Measurements from ENCODE around the gene SDK1. TPM values are rescaled to one million over a fixed set of nuclear protein-coding genes. Genes with fewer than 3 reads are reported as not detected.

The SDK1 gene
- total and polyA plus RNA-seq, 2 donors (not counting 3 experiments of a cell fraction or from before 2014, with no cell fraction given) = 1.6 to 3.9 TPM

DNA sequence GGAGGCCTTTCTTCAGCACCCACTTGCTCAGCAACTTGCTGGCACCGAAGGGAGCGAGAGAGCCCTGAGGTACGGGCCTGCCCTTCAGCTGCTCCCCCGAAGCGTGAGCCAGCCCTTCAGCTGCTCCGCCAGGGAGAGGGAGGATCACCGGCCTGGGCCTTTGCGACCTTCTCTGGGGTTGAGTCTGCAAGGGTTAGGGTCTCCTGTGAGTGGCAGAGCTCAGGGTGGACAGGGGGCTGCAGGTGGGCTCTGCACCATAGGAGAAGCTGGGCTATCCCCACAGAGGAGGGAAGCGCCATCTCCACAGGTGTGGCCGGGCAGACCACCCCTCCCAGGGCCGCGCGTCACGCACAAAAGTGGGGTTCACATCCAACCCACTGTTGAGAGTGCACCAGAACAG, 890.5 kb downstream of the SDK1 start:
- no peaks in the 10 kb centered on the region for H3K79me2 ChIP-seq (ENCODE audit: control insufficient read depth, insufficient read depth, low read length)
- no peaks in the 10 kb centered on the region for H3K36me3 ChIP-seq (ENCODE audit: control insufficient read depth in 2 of 2, extremely low read depth in 1 of 2, insufficient read depth in 2 of 2, low read length in 2 of 2)
- H3K4me2 ChIP-seq (ENCODE audit: insufficient read depth, low read length) = no peak overlapping the region
- CTCF ChIA-PET = no interaction called here
- H3K27me3 ChIP-seq (ENCODE audit: control insufficient read depth in 2 of 2, insufficient read depth in 2 of 2, low read length in 2 of 2) = no peaks in the 10 kb centered on the region
- no peak for FAIRE-seq
- no peaks in the 10 kb centered on the region for H3K9me3 ChIP-seq (replicated peaks; ENCODE audit: control insufficient read depth, insufficient read depth, low read length)
- no peaks in the 10 kb centered on the region for H3K4me1 ChIP-seq (ENCODE audit: control insufficient read depth, extremely low read depth, insufficient read depth, low read length)
- DNase-seq (ENCODE audit: low read depth, low spot score) = no peak
- H3K9ac ChIP-seq (replicated peaks; ENCODE audit: extremely low read depth, insufficient read depth, low read length) = no peak overlapping the region
- TF ChIP-seq EZH2 (IDR thresholded peaks at IDR 0.05; ENCODE audit: borderline replicate concordance, low read depth, low read length, severe bottlenecking) (no peak), MYC (IDR thresholded peaks at IDR 0.05; ENCODE audit: low read depth, low read length) (no peak), JUN (IDR thresholded peaks at IDR 0.05; ENCODE audit: borderline replicate concordance, insufficient read depth, insufficient read length, low read depth) (no peak), POLR2AphosphoS5 (IDR thresholded peaks at IDR 0.05; ENCODE audit: insufficient read depth, low read depth, low read length) (no peak), POLR2A (IDR thresholded peaks at IDR 0.05; ENCODE audit: low read depth, low read length) (no peak), GATA2 (IDR thresholded peaks at IDR 0.05; ENCODE audit: insufficient read depth, insufficient read length, low read depth, low read length) (no peak), CTCF (IDR thresholded peaks at IDR 0.05; ENCODE audit: extremely low read depth in 1 of 2, insufficient read depth in 1 of 2, low read depth in 1 of 2, low read length in 2 of 2) (no peak), FOS (IDR thresholded peaks at IDR 0.05; ENCODE audit: borderline replicate concordance, insufficient read depth, low read length) (no peak)
- TF ChIP-seq, protein P1, sequence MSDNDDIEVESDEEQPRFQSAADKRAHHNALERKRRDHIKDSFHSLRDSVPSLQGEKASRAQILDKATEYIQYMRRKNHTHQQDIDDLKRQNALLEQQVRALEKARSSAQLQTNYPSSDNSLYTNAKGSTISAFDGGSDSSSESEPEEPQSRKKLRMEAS (IDR thresholded peaks at IDR 0.05; ENCODE audit: insufficient read depth, insufficient read length) = no peak
- no peaks in the 10 kb centered on the region for H4K20me1 ChIP-seq (replicated peaks; ENCODE audit: control insufficient read depth, extremely low read depth, insufficient read depth, low read length)
- POLR2A ChIA-PET = no interaction called here
- no TSS peak for BruUV-seq (replicated peaks)
- no peak overlapping the region for H3K4me3 ChIP-seq (replicated peaks in 1 of 3; ENCODE audit: insufficient read depth in 1 of 3, low read depth in 1 of 3, low read length in 3 of 3)
- intact Hi-C loops (cut with micrococcal nuclease) = no loop called here
- dilution Hi-C loops (cut with MboI; ENCODE audit: extremely low pct_ligation_motif_present, low sequenced_read_pairs) = no loop called here
- H3K9me1 ChIP-seq (replicated peaks; ENCODE audit: control insufficient read depth, extremely low read depth, insufficient read depth, low read length) = no peaks in the 10 kb centered on the region
- no peak overlapping the region for H3K27ac ChIP-seq (ENCODE audit: insufficient read depth, low read depth, low read length)
- H2AFZ ChIP-seq (ENCODE audit: low read depth, low read length) = no peak overlapping the region

Data from endothelial cell of umbilical vein (primary cell).